Testis (tissue), 2 donors: ENCODE results near the gene SLC34A1.

Source experiments
- CTCF ChIP-seq, 3 experiments: fragments of 450-650 bp in 2 of 3; fragments of 200-600 bp in 1 of 3; sonication (generic) in 1 of 3; IDR thresholded peaks; one replicate each; pipeline ENCODE4 v1.5.1; 2016 to 2019; ENCODE audit warnings: antibody characterized with exemption in 3 of 3, mild to moderate bottlenecking in 2 of 3, moderate library complexity in 1 of 3
- POLR2A ChIP-seq: fragments of 450-650 bp; IDR thresholded peaks from one replicate; pipeline ENCODE4 v1.6.1; 2017; ENCODE audit warnings: antibody characterized with exemption, mild to moderate bottlenecking, moderate library complexity

- TF ChIP-seq POLR2A (no peak), CTCF (IDR thresholded peaks at IDR 0.05) (no peak)
Observed at GRCh38 chr5:177389241-177390169, 5.3 kb downstream of the SLC34A1 start.
